B cell (primary cell): ENCODE data around the gene ZCCHC2. TPM values are rescaled to one million over a fixed set of nuclear protein-coding genes. Genes with fewer than 3 reads are reported as not detected.

ENCODE experiments used
- ATAC-seq: fragments of 200-7000 bp; cut with Tn5 transposase; one replicate; pipeline ENCODE4 v1.10.0; 2021; ENCODE audit warnings: low read depth, mild to moderate bottlenecking, moderate number of reproducible peaks, moderate library complexity
- CTCF ChIA-PET: fragments of 350-600 bp; sonication (Branson Sonifier 250); formaldehyde crosslinking; loops from one replicate; lab custom pipeline; 2021; ENCODE audit warnings: antibody characterized with exemption, inconsistent platforms; lab: Charles Lee
- POLR2A ChIA-PET: fragments of 350-600 bp; sonication (Branson Sonifier 250); formaldehyde crosslinking; loops from one replicate; lab custom pipeline; 2021; ENCODE audit warnings: antibody characterized with exemption; lab: Charles Lee
- DNase-seq: peaks from one replicate; pipeline ENCODE4 v3.0.0; 2013
- H2AFZ ChIP-seq: 2 replicates; pipeline ENCODE4 v1.6.1; 2012; ENCODE audit warnings: mild to moderate bottlenecking, low read depth, low read length; ENCODE audit not compliant: insufficient read depth, poor library complexity, severe bottlenecking
- H3K27ac ChIP-seq, 2 donors: 1 replicate in 1 of 2; 2 replicates in 1 of 2; pipeline ENCODE4 v1.5.1; 2012 to 2013; ENCODE audit warnings: low read length in 2 of 2, mild to moderate bottlenecking in 2 of 2, moderate library complexity in 1 of 2
- H3K27me3 ChIP-seq, 4 experiments: fragments of 200-600 bp in 1 of 4; sonication (generic) in 1 of 4; replicated peaks in 1 of 4; 1 replicate in 2 of 4; 2 replicates in 2 of 4; pipeline versions ENCODE4 v1.6.1 to v1.7.0; 2013 to 2016; ENCODE audit warnings: low read length in 3 of 4, mild to moderate bottlenecking in 2 of 4, mixed read lengths in 1 of 4, moderate library complexity in 1 of 4; ENCODE audit not compliant: insufficient read depth in 4 of 4, control insufficient read depth in 3 of 4; ENCODE audit errors: control extremely low read depth in 1 of 4
- H3K36me3 ChIP-seq, 2 experiments: replicated peaks in 1 of 2; 1 replicate in 1 of 2; 2 replicates in 1 of 2; pipeline versions ENCODE4 v1.6.1 to v1.7.1; 2013; ENCODE audit warnings: low read length in 1 of 2; ENCODE audit not compliant: insufficient read depth in 2 of 2, control insufficient read depth in 1 of 2; ENCODE audit errors: control extremely low read depth in 1 of 2, extremely low read depth in 1 of 2
- H3K4me1 ChIP-seq, 2 donors: fragments of 200-600 bp in 1 of 2; sonication (generic) in 1 of 2; 1 replicate in 1 of 2; 2 replicates in 1 of 2; pipeline versions ENCODE4 v1.5.1 to v1.6.1; 2013 to 2017; ENCODE audit warnings: low read length in 2 of 2; ENCODE audit not compliant: control insufficient read depth in 2 of 2, insufficient read depth in 2 of 2
- H3K4me2 ChIP-seq: replicated peaks from 2 replicates; pipeline ENCODE3; 2012; ENCODE audit warnings: mild to moderate bottlenecking, low read depth, low read length; ENCODE audit not compliant: poor library complexity, severe bottlenecking
- H3K4me3 ChIP-seq, 5 experiments: fragments of 200-600 bp in 1 of 5; sonication (generic) in 1 of 5; 1 replicate in 3 of 5; 2 replicates in 2 of 5; pipeline versions ENCODE4 v1.5.1 to v1.7.0; 2011 to 2016; ENCODE audit warnings: low read length in 4 of 5, mild to moderate bottlenecking in 4 of 5, low read depth in 2 of 5, control low read depth in 1 of 5, moderate library complexity in 1 of 5; ENCODE audit not compliant: insufficient read depth in 1 of 5; ENCODE audit errors: control extremely low read depth in 1 of 5, extremely low read depth in 1 of 5
- H3K79me2 ChIP-seq: fragments of 200-600 bp; sonication (generic); one replicate; pipeline ENCODE4 v1.6.0; 2016; ENCODE audit warnings: low read length; ENCODE audit not compliant: control insufficient read depth, insufficient read depth
- H3K9ac ChIP-seq: fragments of 200-600 bp; sonication (generic); 2 replicates; pipeline ENCODE4 v1.6.1; 2017; ENCODE audit warnings: mild to moderate bottlenecking, low read length, moderate library complexity
- H3K9me3 ChIP-seq, 3 donors: one replicate each; pipeline versions ENCODE4 v1.6.1 to v1.7.1; 2013; ENCODE audit warnings: low read length in 2 of 3; ENCODE audit not compliant: control insufficient read depth in 2 of 3, insufficient read depth in 1 of 3; ENCODE audit errors: control extremely low read depth in 1 of 3
- H4K20me1 ChIP-seq: 2 replicates; pipeline ENCODE4 v1.6.0; 2012; ENCODE audit warnings: mild to moderate bottlenecking, low read length; ENCODE audit not compliant: insufficient read depth, control insufficient read depth, poor library complexity, severe bottlenecking
- H3K27ac Mint-ChIP-seq: one replicate; pipeline ENCODE4 v1.8.0; 2021; ENCODE audit warnings: mixed read lengths
- H3K27me3 Mint-ChIP-seq: one replicate; pipeline ENCODE4 v1.8.0; 2021; ENCODE audit warnings: mixed read lengths
- H3K4me1 Mint-ChIP-seq: one replicate; pipeline ENCODE4 v1.8.0; 2021; ENCODE audit warnings: mixed read lengths
- H3K4me3 Mint-ChIP-seq: one replicate; pipeline ENCODE4 v1.8.0; 2021; ENCODE audit warnings: mixed read lengths
- H3K9me3 Mint-ChIP-seq: one replicate; pipeline ENCODE4 v1.8.0; 2022; ENCODE audit warnings: mixed read lengths; ENCODE audit not compliant: insufficient read depth
- CTCF ChIP-seq: fragments of 200-600 bp; IDR thresholded peaks from one replicate; pipeline ENCODE4 v1.8.0; 2022; ENCODE audit warnings: antibody characterized with exemption, mild to moderate bottlenecking
- EZH2 ChIP-seq: IDR thresholded peaks from 2 replicates; pipeline ENCODE4 v1.6.1; 2012; ENCODE audit warnings: borderline replicate concordance, low read depth, mild to moderate bottlenecking, moderate library complexity, low read length; ENCODE audit not compliant: insufficient read depth, poor library complexity, severe bottlenecking
- WGBS: methylation state at CpG from one replicate; pipeline ENCODE4 v1.1.5; 2013; ENCODE audit warnings: missing lambda C conversion rate; ENCODE audit not compliant: insufficient coverage; 5-methylcytosine and 5-hydroxymethylcytosine counted together
- intact Hi-C: fragments of 100-400 bp; cut with micrococcal nuclease; formaldehyde crosslinking; loops from one replicate; pipeline ENCODE4 v1.10.0; 2022
- polyA plus RNA-seq: library from polyadenylated mRNA; depleted of rRNA; stranded (reverse); fragments of >200 nt; gene quantifications from 2 replicates; pipeline ENCODE4 v1.2.3, GENCODE V29; 2012
- total RNA-seq, 2 donors: library from RNA; stranded (reverse); fragments of 120-200 nt in 1 of 2; gene quantifications; 1 replicate in 1 of 2; 2 replicates in 1 of 2; pipeline versions ENCODE4 v1.2.3 to v1.2.4, GENCODE V29; 2013 to 2022

ZCCHC2 gene
- total and polyA plus RNA-seq, 2 donors (not counting 1 experiment from before 2014, with no cell fraction given) = 24.5 to 53.7 TPM

GRCh38 chr18:62512996-62513395 is 9.8 kb upstream of the ZCCHC2 start:
- Histone ChIP-seq H3K27me3 (no peaks in the 10 kb centered on the region), H3K4me1 (no peaks in the 10 kb centered on the region), H3K36me3 (no peaks in the 10 kb centered on the region), H3K4me2 (no peak overlapping the region), H2AFZ (no peak overlapping the region), H3K4me3 (no peak overlapping the region), H4K20me1 (no peaks in the 10 kb centered on the region), H3K9me3 (peaks cover 14 to 23% (median 19%) of the 10 kb centered on the region in 3 donors), H3K79me2 (no peaks in the 10 kb centered on the region), H3K9ac (no peak overlapping the region), H3K27ac (no peak overlapping the region)
- TF ChIP-seq CTCF (no peak), EZH2 (no peak)
- CTCF ChIA-PET = interaction anchor here (0.8 to 1.5 kb wide), 3 partner anchors 9 to 908 kb away, joined by 3 to 5 read pairs (median 3); no protein-coding TSS in a partner anchor
- intact Hi-C loops = no loop called here
- WGBS = no CpG with 5 or more reads among the region's 2 CpGs
- DNase-seq (no peak), ATAC-seq (no peak)
- POLR2A ChIA-PET = interaction anchor here (0.7 kb wide), 1 partner anchor 9 kb away, joined by 3 read pairs; no protein-coding TSS in a partner anchor
- Mint-ChIP-seq H3K27me3 (no peaks in the 10 kb centered on the region), H3K27ac (no peak overlapping the region), H3K9me3 (peaks cover 20% of the 10 kb centered on the region), H3K4me3 (no peak overlapping the region), H3K4me1 (no peaks in the 10 kb centered on the region)

- H3K27me3 ChIP-seq = no peaks in the 10 kb centered on the region
- TF ChIP-seq CTCF (no peak), EZH2 (no peak)
- H3K27me3 Mint-ChIP-seq = no peaks in the 10 kb centered on the region
- no peak overlapping the region for H3K4me3 ChIP-seq
- no peak overlapping the region for H3K9ac ChIP-seq
- no peaks in the 10 kb centered on the region for H3K4me1 ChIP-seq
- no peaks in the 10 kb centered on the region for H3K4me1 Mint-ChIP-seq
- H3K27ac ChIP-seq = no peak overlapping the region
- no peak overlapping the region for H3K4me3 Mint-ChIP-seq
- no peaks in the 10 kb centered on the region for H3K36me3 ChIP-seq
- intact Hi-C loops = no loop called here
- peaks cover 20% of the 10 kb centered on the region for H3K9me3 Mint-ChIP-seq
- no peak for ATAC-seq
- no peak overlapping the region for H3K27ac Mint-ChIP-seq
- no peaks in the 10 kb centered on the region for H3K79me2 ChIP-seq
- DNase-seq = no peak
- peaks cover 14 to 23% (median 20%) of the 10 kb centered on the region in 3 donors for H3K9me3 ChIP-seq
- no peak overlapping the region for H3K4me2 ChIP-seq
- no peaks in the 10 kb centered on the region for H4K20me1 ChIP-seq
- ChIA-PET CTCF (no interaction called here), POLR2A (no interaction called here)
- no peak overlapping the region for H2AFZ ChIP-seq
Observed at GRCh38 chr18:62514570-62514969, 8.3 kb upstream of the ZCCHC2 start.
